SK-N-SH (cell line): ENCODE measurements around the gene ABCG4.

ENCODE experiments used
- CHD2 ChIP-seq: fragments of 150-350 bp; IDR thresholded peaks from 2 replicates; pipeline ENCODE4 v1.6.1; 2018; ENCODE audit warnings: low read length; ENCODE audit not compliant: partially characterized antibody
- EZH2phosphoT487 ChIP-seq: fragments of 200-600 bp; sonication (generic); IDR thresholded peaks from 2 replicates; pipeline ENCODE4 v1.6.1; 2017; ENCODE audit warnings: low read depth, mixed run types, mild to moderate bottlenecking, antibody characterized with exemption, moderate library complexity, borderline replicate concordance
- NRF1 ChIP-seq: IDR thresholded peaks from 2 replicates; pipeline ENCODE4 v1.6.1; 2012; ENCODE audit warnings: low read depth, mild to moderate bottlenecking, low read length
- POLR2AphosphoS5 ChIP-seq: IDR thresholded peaks from 2 replicates; pipeline ENCODE4 v1.6.1; 2012; ENCODE audit warnings: low read depth, low read length
- RXRA ChIP-seq: IDR thresholded peaks from 2 replicates; pipeline ENCODE4 v1.4.0; 2012; ENCODE audit warnings: low read depth, mild to moderate bottlenecking, borderline replicate concordance

- no peak for TF ChIP-seq POLR2AphosphoS5
- no peak for TF ChIP-seq EZH2phosphoT487
- no peak for TF ChIP-seq NRF1
- no peak for TF ChIP-seq RXRA
- TF ChIP-seq CHD2, result no peak
These were observed 58.6 kb downstream of the ABCG4 start for GRCh38 chr11:119207415-119207960.
